ENCODE measurements around the gene CPNE4. TPM values are rescaled to one million over a fixed set of nuclear protein-coding genes. Genes with fewer than 3 reads are reported as not detected.

CPNE4 gene
- total RNA-seq, 1 donor from 2014 or later: not detected

DNA sequence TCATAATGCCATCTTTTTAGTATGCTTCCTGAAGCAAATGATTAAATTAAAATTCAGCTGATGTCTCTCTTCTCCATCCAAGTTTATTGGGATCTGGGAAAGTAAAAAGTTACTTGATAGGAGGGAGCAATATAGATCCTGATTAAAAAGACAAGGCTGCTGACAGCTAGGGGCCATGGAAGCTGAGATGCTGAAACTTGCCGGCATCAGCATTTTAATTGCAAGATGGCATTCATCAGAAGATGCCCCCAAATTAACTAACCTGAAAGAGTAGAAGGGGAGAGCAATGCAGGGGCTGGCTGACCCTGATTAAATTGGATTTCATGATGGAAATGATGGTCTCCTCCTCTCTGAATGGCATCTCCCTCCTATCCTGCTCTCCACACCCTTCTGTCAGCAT, 31.1 kb downstream of the CPNE4 start:
- Mint-ChIP-seq H3K27me3 (ENCODE audit: unreplicated experiment) (peaks cover 5% of the 10 kb centered on the region), H3K4me3 (ENCODE audit: unreplicated experiment) (no peak overlapping the region), H3K4me1 (ENCODE audit: unreplicated experiment) (no peaks in the 10 kb centered on the region)

GRCh38 chr3:132001999-132002398, 32.8 kb downstream of the CPNE4 start:
- no peaks in the 10 kb centered on the region for H3K4me1 Mint-ChIP-seq (ENCODE audit: unreplicated experiment)
- H3K36me3 Mint-ChIP-seq (ENCODE audit: unreplicated experiment): no peaks in the 10 kb centered on the region
- DNase-seq (ENCODE audit: extremely low spot score, unreplicated experiment): no peak
- no peak overlapping the region for H3K4me3 Mint-ChIP-seq (ENCODE audit: unreplicated experiment)
- TF ChIP-seq, protein P1, sequence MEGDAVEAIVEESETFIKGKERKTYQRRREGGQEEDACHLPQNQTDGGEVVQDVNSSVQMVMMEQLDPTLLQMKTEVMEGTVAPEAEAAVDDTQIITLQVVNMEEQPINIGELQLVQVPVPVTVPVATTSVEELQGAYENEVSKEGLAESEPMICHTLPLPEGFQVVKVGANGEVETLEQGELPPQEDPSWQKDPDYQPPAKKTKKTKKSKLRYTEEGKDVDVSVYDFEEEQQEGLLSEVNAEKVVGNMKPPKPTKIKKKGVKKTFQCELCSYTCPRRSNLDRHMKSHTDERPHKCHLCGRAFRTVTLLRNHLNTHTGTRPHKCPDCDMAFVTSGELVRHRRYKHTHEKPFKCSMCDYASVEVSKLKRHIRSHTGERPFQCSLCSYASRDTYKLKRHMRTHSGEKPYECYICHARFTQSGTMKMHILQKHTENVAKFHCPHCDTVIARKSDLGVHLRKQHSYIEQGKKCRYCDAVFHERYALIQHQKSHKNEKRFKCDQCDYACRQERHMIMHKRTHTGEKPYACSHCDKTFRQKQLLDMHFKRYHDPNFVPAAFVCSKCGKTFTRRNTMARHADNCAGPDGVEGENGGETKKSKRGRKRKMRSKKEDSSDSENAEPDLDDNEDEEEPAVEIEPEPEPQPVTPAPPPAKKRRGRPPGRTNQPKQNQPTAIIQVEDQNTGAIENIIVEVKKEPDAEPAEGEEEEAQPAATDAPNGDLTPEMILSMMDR (IDR thresholded peaks at IDR 0.05): no peak
- peaks cover 2% of the 10 kb centered on the region for H3K27me3 Mint-ChIP-seq (ENCODE audit: unreplicated experiment)
- no peak overlapping the region for H3K27ac Mint-ChIP-seq (ENCODE audit: unreplicated experiment)
- H3K9me3 Mint-ChIP-seq (ENCODE audit: unreplicated experiment): no peaks in the 10 kb centered on the region

More for the DNA sequence above, 31.1 kb downstream of the CPNE4 start:
- no peak for DNase-seq (ENCODE audit: extremely low spot score, unreplicated experiment)
- Mint-ChIP-seq H3K9me3 (ENCODE audit: unreplicated experiment) (no peaks in the 10 kb centered on the region), H3K27ac (ENCODE audit: unreplicated experiment) (no peak overlapping the region), H3K36me3 (ENCODE audit: unreplicated experiment) (no peaks in the 10 kb centered on the region)
- TF ChIP-seq, protein P1 (IDR thresholded peaks at IDR 0.05): no peak

GRCh38 chr3:132001036-132001435, 33.8 kb downstream of the CPNE4 start:
- H3K4me3 Mint-ChIP-seq (ENCODE audit: unreplicated experiment): no peak overlapping the region
- H3K27me3 Mint-ChIP-seq (ENCODE audit: unreplicated experiment): peaks cover 2% of the 10 kb centered on the region
- no peak overlapping the region for H3K27ac Mint-ChIP-seq (ENCODE audit: unreplicated experiment)
- no peak for DNase-seq (ENCODE audit: extremely low spot score, unreplicated experiment)
- no peaks in the 10 kb centered on the region for H3K36me3 Mint-ChIP-seq (ENCODE audit: unreplicated experiment)
- TF ChIP-seq, protein P1 (IDR thresholded peaks at IDR 0.05): no peak
- no peaks in the 10 kb centered on the region for H3K9me3 Mint-ChIP-seq (ENCODE audit: unreplicated experiment)
- no peaks in the 10 kb centered on the region for H3K4me1 Mint-ChIP-seq (ENCODE audit: unreplicated experiment)

- Mint-ChIP-seq H3K27me3 (ENCODE audit: unreplicated experiment) (peaks cover 2% of the 10 kb centered on the region), H3K27ac (ENCODE audit: unreplicated experiment) (no peak overlapping the region), H3K4me3 (ENCODE audit: unreplicated experiment) (no peak overlapping the region), H3K36me3 (ENCODE audit: unreplicated experiment) (no peaks in the 10 kb centered on the region), H3K9me3 (ENCODE audit: unreplicated experiment) (no peaks in the 10 kb centered on the region), H3K4me1 (ENCODE audit: unreplicated experiment) (no peaks in the 10 kb centered on the region)
- no peak for DNase-seq (ENCODE audit: extremely low spot score, unreplicated experiment)
- TF ChIP-seq, protein P1 (IDR thresholded peaks at IDR 0.05): no peak
These were observed 36.8 kb downstream of the CPNE4 start for GRCh38 chr3:131998027-131998426.

DNA sequence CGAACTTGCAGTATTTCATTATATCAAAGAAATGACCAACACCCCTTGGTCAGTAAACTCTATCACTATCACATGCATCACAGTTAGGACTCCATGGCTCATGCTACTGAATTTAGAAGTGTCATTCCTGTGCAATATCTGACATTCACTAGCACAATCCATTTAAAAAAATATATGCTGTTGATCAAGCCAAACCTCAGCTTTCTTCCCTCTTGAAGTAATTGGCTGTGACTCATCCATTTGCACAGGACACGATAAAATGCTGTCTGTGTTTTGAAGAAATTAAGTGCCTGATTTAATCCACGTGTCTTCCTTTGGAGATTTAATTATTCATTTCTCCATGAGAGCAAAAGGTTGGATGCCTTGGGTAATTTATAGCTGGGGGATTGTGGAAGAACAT, 38.9 kb downstream of the CPNE4 start:
- H3K27ac Mint-ChIP-seq (ENCODE audit: unreplicated experiment): no peak overlapping the region
- no peaks in the 10 kb centered on the region for H3K9me3 Mint-ChIP-seq (ENCODE audit: unreplicated experiment)
- no peaks in the 10 kb centered on the region for H3K36me3 Mint-ChIP-seq (ENCODE audit: unreplicated experiment)
- H3K4me3 Mint-ChIP-seq (ENCODE audit: unreplicated experiment): no peak overlapping the region
- H3K4me1 Mint-ChIP-seq (ENCODE audit: unreplicated experiment): no peaks in the 10 kb centered on the region
- no peaks in the 10 kb centered on the region for H3K27me3 Mint-ChIP-seq (ENCODE audit: unreplicated experiment)
- TF ChIP-seq, protein P1 (IDR thresholded peaks at IDR 0.05): no peak
- DNase-seq (ENCODE audit: extremely low spot score, unreplicated experiment): no peak

All from osteocyte (in vitro differentiated cells).